Retinal pigment epithelial cell (primary cell): Measurements from ENCODE around the gene ZSWIM6.

Source experiments
- DNase-seq: peaks from one replicate; pipeline ENCODE4 v3.0.0-alpha.2; 2010; ENCODE audit warnings: low read depth
- H3K4me3 ChIP-seq: 2 replicates; pipeline ENCODE4 v1.5.1; 2011; ENCODE audit warnings: mild to moderate bottlenecking, low read length, control low read depth, moderate library complexity
- TF ChIP-seq, protein P1 (sequence below): conservative IDR thresholded peaks from 2 replicates; pipeline ENCODE4 v1.5.1; 2011; ENCODE audit warnings: low read depth, low read length, control low read depth, inconsistent platforms

Gene ZSWIM6

DNA sequence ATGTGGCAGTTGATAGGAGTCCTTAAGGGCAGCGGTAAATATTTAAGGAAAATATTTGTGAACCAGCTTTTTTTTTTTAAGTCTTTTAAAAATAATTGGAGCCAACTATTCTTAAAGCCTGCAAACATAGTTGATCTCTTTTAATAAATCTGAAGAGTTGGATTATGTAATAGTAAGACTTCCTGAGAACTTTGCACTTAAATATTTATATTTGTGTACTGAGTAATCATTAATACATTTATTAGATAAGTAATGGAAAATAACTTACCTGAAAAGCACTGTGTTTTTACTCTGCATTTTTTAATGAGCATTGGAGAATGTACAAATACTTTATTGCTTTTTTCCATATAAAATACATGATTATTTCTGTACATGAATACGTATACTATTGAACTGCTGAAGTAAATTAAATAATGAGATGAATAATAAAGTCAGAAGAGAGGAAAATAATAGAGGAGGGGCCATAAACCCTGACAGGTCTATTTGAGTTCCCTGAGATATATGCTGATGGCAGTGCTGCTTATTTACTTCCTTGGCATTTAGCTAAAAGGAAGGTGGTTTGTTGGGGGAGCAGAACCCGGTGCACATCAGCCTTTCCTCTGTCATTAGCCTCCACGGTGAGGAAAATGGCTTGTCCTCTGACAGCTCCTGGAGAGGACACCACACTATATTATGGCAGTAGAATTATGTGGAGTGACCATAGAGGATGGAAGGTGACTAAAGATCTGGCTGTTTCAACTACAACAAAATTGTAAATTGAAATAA, 148.0 kb downstream of the ZSWIM6 start:
- TF ChIP-seq, protein P1, sequence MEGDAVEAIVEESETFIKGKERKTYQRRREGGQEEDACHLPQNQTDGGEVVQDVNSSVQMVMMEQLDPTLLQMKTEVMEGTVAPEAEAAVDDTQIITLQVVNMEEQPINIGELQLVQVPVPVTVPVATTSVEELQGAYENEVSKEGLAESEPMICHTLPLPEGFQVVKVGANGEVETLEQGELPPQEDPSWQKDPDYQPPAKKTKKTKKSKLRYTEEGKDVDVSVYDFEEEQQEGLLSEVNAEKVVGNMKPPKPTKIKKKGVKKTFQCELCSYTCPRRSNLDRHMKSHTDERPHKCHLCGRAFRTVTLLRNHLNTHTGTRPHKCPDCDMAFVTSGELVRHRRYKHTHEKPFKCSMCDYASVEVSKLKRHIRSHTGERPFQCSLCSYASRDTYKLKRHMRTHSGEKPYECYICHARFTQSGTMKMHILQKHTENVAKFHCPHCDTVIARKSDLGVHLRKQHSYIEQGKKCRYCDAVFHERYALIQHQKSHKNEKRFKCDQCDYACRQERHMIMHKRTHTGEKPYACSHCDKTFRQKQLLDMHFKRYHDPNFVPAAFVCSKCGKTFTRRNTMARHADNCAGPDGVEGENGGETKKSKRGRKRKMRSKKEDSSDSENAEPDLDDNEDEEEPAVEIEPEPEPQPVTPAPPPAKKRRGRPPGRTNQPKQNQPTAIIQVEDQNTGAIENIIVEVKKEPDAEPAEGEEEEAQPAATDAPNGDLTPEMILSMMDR, result no peak
- no peak overlapping the region for H3K4me3 ChIP-seq
- DNase-seq, result no peak

DNA sequence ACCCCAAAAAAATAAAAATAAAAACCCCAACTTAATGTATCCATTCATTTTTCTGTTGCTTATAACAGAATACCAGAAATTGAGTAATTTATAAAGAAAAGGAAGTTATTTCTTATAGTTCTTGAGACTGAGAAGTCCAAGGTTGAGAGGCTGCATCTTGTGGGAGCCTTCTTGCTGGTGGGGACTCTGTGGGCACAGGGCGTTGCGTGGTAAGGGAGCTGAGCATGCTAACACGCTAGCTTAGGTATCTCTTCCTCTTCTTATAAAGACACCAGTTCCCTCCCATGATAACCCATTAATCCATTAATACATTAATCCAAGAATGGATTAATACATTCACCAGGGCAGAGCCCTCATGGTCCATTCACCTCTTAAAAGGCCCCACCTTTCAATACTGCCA, 150.9 kb downstream of the ZSWIM6 start:
- TF ChIP-seq, protein P1, result no peak

DNA sequence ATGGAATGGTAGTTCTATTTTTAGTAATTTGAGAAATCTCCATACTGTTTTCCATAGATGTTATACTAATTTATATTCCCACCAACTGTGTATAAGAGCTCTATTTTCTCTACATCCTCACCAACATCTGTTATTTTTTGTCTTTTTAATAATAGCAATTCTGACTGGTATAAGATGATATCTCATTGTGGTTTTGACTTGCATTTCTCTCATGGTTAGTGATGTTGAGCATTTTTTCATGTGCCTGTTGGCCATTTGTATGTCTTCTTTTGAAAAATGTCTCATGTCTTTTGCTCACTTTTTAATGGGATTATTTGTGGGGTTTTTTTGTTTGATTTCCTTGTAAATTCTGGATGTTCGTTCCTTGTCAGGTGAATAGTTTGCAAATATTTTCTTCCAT, 154.4 kb downstream of the ZSWIM6 start:
- TF ChIP-seq, protein P1, result no peak
- no peak overlapping the region for H3K4me3 ChIP-seq
- DNase-seq, result no peak

More for the DNA sequence above, 150.9 kb downstream of the ZSWIM6 start:
- DNase-seq, result no peak
- H3K4me3 ChIP-seq, result no peak overlapping the region

DNA sequence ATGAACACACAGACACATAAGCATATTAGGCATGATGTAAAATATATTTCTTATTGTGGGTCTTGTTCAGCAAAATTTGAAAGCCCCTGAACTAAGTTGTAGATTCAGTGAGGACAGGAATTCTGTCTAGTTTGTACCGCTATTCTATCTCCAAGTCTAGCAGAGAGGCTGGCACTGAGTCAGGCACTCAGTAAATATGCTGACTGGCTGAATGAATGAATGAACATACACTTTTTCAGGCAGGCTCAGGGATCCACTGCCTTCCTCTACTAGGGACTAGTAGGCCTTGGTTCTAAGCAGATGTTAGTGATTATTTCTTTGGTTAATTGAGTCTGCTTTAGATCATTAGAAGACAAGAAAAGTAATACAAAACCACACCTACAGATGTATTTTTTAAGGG, 157.5 kb downstream of the ZSWIM6 start:
- TF ChIP-seq, protein P1, result no peak
- no peak for DNase-seq
- H3K4me3 ChIP-seq, result no peak overlapping the region

DNA sequence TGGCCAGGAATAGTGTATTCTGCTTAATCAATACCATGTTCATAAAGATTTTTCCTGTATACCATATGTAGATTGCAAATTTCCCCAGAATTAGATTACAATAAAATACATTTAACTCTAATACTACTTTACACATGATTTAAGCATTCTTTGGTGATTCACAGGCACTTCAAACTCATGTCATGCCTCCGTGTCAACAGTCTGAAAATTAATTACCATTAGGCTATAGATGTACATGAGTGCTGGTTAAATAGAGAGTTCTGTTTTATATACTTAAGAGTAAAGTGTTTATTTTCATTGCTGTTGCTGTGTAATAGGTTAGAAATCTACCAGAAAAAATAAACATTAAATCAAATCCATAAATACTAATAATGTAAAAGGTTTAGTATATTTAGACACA, 159.8 kb downstream of the ZSWIM6 start:
- TF ChIP-seq, protein P1, result no peak
- no peak overlapping the region for H3K4me3 ChIP-seq
- DNase-seq, result no peak

DNA sequence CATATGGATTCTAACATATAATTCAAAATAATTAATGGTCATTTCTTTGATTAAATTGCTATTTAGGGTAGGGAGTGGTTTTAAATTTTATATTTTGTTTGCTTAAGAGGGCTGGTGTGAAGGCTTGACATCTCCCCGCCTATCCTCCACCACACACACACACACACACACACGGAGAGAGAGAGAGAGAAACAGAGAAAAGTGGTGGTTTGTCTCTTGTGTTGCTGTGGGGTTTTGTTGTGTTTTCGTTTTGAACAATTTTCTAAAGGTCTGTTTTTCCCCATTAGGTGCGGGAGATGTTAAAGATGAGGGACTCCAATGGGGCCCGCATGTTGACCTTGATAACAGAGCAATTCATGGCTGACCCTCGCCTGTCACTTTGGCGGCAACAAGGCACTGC, 161.9 kb downstream of the ZSWIM6 start:
- no peak for DNase-seq
- TF ChIP-seq, protein P1, result no peak
- H3K4me3 ChIP-seq, result no peak overlapping the region

DNA sequence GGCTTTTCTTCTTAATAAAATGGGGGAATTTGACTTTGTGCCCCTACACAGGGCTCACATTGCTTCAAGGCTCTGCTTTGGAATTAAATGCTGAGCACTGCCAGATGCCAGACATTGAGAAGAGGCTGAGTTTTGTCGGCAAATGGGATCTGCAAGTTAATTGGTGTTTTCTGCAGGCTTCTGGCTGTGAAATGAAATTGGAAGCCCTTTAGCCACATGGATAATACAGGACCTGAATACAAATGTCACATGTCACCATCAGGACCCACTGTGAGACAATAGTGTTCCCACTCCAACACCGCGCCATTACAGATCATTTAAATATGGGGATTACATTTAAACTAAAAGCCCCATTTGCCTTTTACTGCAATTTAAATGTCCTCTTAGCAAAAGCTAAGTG, 164.4 kb downstream of the ZSWIM6 start:
- H3K4me3 ChIP-seq, result no peak overlapping the region
- DNase-seq, result no peak
- TF ChIP-seq, protein P1, result no peak
